GM06990 (cell line): ENCODE results near the gene UBE2L3.

Experiments
- DNase-seq: peaks from one replicate; pipeline ENCODE4 v3.0.0-alpha.2; 2011; ENCODE audit not compliant: insufficient read length; ENCODE audit errors: extremely low read depth
- H3K27me3 ChIP-seq: replicated peaks from 2 replicates; pipeline ENCODE4 v1.6.0; 2011; ENCODE audit warnings: low read length; ENCODE audit not compliant: control insufficient read depth, insufficient read depth
- H3K36me3 ChIP-seq: 2 replicates; pipeline ENCODE4 v1.5.1; 2011; ENCODE audit warnings: low read length; ENCODE audit not compliant: control insufficient read depth, insufficient read depth
- H3K4me3 ChIP-seq: replicated peaks from 2 replicates; pipeline ENCODE4 v1.5.1; 2011; ENCODE audit warnings: low read depth, mild to moderate bottlenecking, control low read depth, low read length
- CTCF ChIP-seq: IDR thresholded peaks from 2 replicates; pipeline ENCODE4 v1.5.1; 2011; ENCODE audit warnings: low read length, control low read depth, mild to moderate bottlenecking, inconsistent platforms; ENCODE audit not compliant: insufficient read depth, poor library complexity, severe bottlenecking

The UBE2L3 gene

GRCh38 chr22:21663738-21664137 lies 96.2 kb downstream of the UBE2L3 start:
- Histone ChIP-seq H3K4me3 (no peak overlapping the region), H3K27me3 (no peaks in the 10 kb centered on the region), H3K36me3 (no peaks in the 10 kb centered on the region)
- DNase-seq: no peak
- TF ChIP-seq CTCF: no peak

- TF ChIP-seq CTCF: no peak
- peak overlapping the region; percentile 69 for H3K4me3 ChIP-seq
- DNase-seq: no peak
Observed at GRCh38 chr22:21665047-21665851, 97.7 kb downstream of the UBE2L3 start.

GRCh38 chr22:21666786-21667185 lies 99.3 kb downstream of the UBE2L3 start:
- Histone ChIP-seq H3K36me3 (peaks cover 5% of the 10 kb centered on the region; the same call in 1 of the 2 replicates), H3K4me3 (peak overlapping the region; percentile 69), H3K27me3 (no peaks in the 10 kb centered on the region)
- no peak for TF ChIP-seq CTCF
- DNase-seq: no peak

More at GRCh38 chr22:21665047-21665851, 97.7 kb downstream of the UBE2L3 start:
- Histone ChIP-seq H3K36me3 (no peaks in the 10 kb centered on the region), H3K27me3 (no peaks in the 10 kb centered on the region)

- H3K27me3 ChIP-seq: no peaks in the 10 kb centered on the region
- H3K4me3 ChIP-seq: no peak overlapping the region
- peaks cover 19% of the 10 kb centered on the region for H3K36me3 ChIP-seq
- DNase-seq: no peak
- TF ChIP-seq CTCF: no peak
Observed at GRCh38 chr22:21669026-21669425, 101.5 kb downstream of the UBE2L3 start.

- Histone ChIP-seq H3K36me3 (peaks cover 26% of the 10 kb centered on the region), H3K27me3 (no peaks in the 10 kb centered on the region), H3K4me3 (no peak overlapping the region)
- DNase-seq: no peak
- TF ChIP-seq CTCF: no peak
Observed at GRCh38 chr22:21672107-21672629, 104.7 kb downstream of the UBE2L3 start.
